ENCODE data around the gene TBATA. TPM values are rescaled to one million over a fixed set of nuclear protein-coding genes. Genes with fewer than 3 reads are reported as not detected.
A peak's percentile ranks its signal among the peaks of the same experiment; 100 is the strongest.

TBATA gene
- total RNA-seq, 1 experiment from 2014 or later: not detected

DNA sequence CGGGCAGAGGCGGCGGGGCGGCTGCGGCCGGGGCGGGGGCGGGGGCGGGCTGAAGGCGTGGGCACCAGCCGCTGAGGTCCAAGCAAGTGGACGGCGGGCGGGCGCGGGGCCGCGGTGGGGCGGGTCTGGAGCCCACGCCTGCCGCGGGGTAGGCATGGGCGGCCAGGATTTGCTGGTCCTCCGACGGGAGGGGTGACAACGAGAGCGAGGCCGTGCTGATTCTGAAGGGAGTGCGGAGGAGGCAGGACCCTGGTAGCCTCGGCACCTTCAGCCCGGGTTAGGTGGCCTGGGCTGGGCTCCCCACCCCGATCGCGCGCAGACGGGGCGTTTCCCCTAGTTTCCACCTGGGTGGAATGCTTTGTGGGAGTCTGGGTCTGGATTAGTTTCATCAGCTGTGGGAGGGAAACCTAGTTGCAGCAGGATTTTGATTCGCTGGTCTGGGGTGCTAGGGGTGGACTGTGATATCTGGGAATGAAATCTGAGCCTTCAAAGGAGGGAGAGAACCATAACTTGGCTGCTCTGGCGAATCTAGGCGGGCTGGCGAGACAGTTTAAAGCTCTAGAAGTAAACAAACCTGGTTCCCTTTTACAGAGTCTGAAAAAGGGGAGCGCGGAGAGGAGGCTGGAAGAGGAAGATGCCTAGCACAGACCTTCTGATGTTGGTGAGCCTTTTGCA lies 31.2 kb upstream of the TBATA start:
- intact Hi-C loops (cut with micrococcal nuclease): loop anchor here (1.0 to 2.0 kb wide), 5 partner anchors 11 to 64 kb away; no protein-coding TSS in a partner anchor
- peak overlapping the region; percentile 91 for H3K4me2 ChIP-seq (ENCODE audit: low read length)
- H3K9ac ChIP-seq (ENCODE audit: low read length): peak overlapping the region; percentile 87
- peaks cover 28% of the 10 kb centered on the region for H3K4me1 ChIP-seq (ENCODE audit: insufficient read depth, low read length)
- CTCF ChIA-PET: interaction anchor here (0.6 to 1.6 kb wide), 9 partner anchors 9 to 257 kb away, joined by 3 to 17 read pairs (median 4); no protein-coding TSS in a partner anchor
- no peaks in the 10 kb centered on the region for H3F3A ChIP-seq (ENCODE audit: low read length, unreplicated experiment)
- peak; percentile 85 for ATAC-seq
- H3K36me3 ChIP-seq (ENCODE audit: low read depth, low read length): peaks cover 23% of the 10 kb centered on the region
- H3K9me2 ChIP-seq (replicated peaks; ENCODE audit: low read length): no peaks in the 10 kb centered on the region
- H4K20me1 ChIP-seq (ENCODE audit: low read length): no peaks in the 10 kb centered on the region
- TF ChIP-seq, protein P1, sequence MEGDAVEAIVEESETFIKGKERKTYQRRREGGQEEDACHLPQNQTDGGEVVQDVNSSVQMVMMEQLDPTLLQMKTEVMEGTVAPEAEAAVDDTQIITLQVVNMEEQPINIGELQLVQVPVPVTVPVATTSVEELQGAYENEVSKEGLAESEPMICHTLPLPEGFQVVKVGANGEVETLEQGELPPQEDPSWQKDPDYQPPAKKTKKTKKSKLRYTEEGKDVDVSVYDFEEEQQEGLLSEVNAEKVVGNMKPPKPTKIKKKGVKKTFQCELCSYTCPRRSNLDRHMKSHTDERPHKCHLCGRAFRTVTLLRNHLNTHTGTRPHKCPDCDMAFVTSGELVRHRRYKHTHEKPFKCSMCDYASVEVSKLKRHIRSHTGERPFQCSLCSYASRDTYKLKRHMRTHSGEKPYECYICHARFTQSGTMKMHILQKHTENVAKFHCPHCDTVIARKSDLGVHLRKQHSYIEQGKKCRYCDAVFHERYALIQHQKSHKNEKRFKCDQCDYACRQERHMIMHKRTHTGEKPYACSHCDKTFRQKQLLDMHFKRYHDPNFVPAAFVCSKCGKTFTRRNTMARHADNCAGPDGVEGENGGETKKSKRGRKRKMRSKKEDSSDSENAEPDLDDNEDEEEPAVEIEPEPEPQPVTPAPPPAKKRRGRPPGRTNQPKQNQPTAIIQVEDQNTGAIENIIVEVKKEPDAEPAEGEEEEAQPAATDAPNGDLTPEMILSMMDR (conservative IDR thresholded peaks at IDR 0.05; ENCODE audit: low read depth, low read length): no peak
- TF ChIP-seq EZH2phosphoT487 (IDR thresholded peaks at IDR 0.05; ENCODE audit: borderline replicate concordance, low read length): no peak
- no peak for TF ChIP-seq EZH2 (IDR thresholded peaks at IDR 0.05; ENCODE audit: low read length, unreplicated experiment)
- peak overlapping the region; percentile 82 for H3K27ac ChIP-seq (ENCODE audit: low read length)
- DNase-seq: peak; percentile 99
- peak overlapping the region; percentile 89 for H3K4me3 ChIP-seq (ENCODE audit: low read length)
- no peaks in the 10 kb centered on the region for H3K9me3 ChIP-seq (ENCODE audit: low read length)
- BruUV-seq (replicated peaks): no TSS peak
- POLR2A ChIA-PET (ENCODE audit: unreplicated experiment): interaction anchor here (0.6 to 0.7 kb wide), 3 partner anchors 9 to 70 kb away, joined by 3 to 4 read pairs (median 4); no protein-coding TSS in a partner anchor
- H3K79me2 ChIP-seq (ENCODE audit: low read length): peaks cover 41% of the 10 kb centered on the region
- H2AFZ ChIP-seq (ENCODE audit: low read length): peak overlapping the region; percentile 89
- H3K27me3 ChIP-seq (ENCODE audit: low read length): no peaks in the 10 kb centered on the region

DNA sequence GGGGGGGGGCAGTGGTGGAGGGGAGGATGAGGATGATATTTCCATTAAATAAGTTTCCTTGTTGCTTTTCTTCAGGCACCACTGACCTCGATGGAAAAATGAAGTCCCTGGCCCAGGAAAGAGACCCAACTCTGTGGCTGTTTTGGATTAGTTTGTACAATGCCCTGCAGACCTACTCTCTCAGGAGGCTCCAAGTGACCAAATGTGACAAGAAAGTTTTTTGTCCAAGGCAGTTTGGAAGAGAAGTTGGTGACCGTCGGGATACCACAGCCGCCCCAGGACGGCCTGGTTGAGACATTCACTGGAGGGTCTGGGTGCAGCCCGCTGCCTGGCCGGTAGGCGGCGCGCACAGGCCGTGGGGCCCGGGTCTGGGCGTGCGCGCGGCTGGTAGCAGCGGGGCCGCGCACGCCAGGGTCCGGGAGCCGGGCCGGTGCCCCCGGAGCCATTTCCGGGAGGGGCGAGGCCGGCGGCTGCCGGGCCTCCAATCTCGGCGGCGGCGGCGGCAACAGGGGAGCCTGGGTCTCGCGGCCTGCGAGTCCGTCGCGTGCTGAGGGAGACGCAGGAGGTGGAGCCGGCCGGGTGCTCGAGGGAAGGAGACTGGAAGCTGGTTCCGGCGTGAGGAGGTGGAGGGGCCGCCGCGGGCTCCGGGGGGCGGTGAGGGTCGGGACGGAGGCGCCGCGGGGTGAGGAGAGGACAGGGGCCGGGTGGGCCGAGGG lies 30.5 kb upstream of the TBATA start, which contains the start of gene SGPL1:
Gene SGPL1, plus strand, starts transcription at position 445 of the 716 bp plus-strand sequence. CDS start 906 bp downstream, outside the sequence.
- Histone ChIP-seq H3K36me3 (ENCODE audit: low read depth, low read length) (peaks cover 23% of the 10 kb centered on the region), H4K20me1 (ENCODE audit: low read length) (no peaks in the 10 kb centered on the region), H3K9me2 (replicated peaks; ENCODE audit: low read length) (no peaks in the 10 kb centered on the region), H3K27ac (ENCODE audit: low read length) (peak within 1 kb of the TSS; percentile 82), H3K27me3 (ENCODE audit: low read length) (no peaks in the 10 kb centered on the region), H3K4me3 (ENCODE audit: low read length) (peak within 1 kb of the TSS; percentile 89), H3K4me2 (ENCODE audit: low read length) (peak within 1 kb of the TSS; percentile 91), H3K9ac (ENCODE audit: low read length) (peak within 1 kb of the TSS; percentile 87), H2AFZ (ENCODE audit: low read length) (peak within 1 kb of the TSS; percentile 89), H3K4me1 (ENCODE audit: insufficient read depth, low read length) (peaks cover 21% of the 10 kb centered on the region), H3F3A (ENCODE audit: low read length, unreplicated experiment) (no peaks in the 10 kb centered on the region), H3K9me3 (ENCODE audit: low read length) (no peaks in the 10 kb centered on the region), H3K79me2 (ENCODE audit: low read length) (peaks cover 38% of the 10 kb centered on the region)
- ATAC-seq (peak; percentile 63), DNase-seq (peak; percentile 98)
- no TSS peak for BruUV-seq (replicated peaks)
- no peak for TF ChIP-seq EZH2 (IDR thresholded peaks at IDR 0.05; ENCODE audit: low read length, unreplicated experiment)
- TF ChIP-seq, protein P1 (conservative IDR thresholded peaks at IDR 0.05; ENCODE audit: low read depth, low read length): peak; percentile 98
- intact Hi-C loops (cut with micrococcal nuclease): loop anchor here (1.0 to 2.0 kb wide), 7 partner anchors 12 to 265 kb away; no protein-coding TSS in a partner anchor
- POLR2A ChIA-PET (ENCODE audit: unreplicated experiment): no interaction called here
- CTCF ChIA-PET: interaction anchor here (0.6 to 1.4 kb wide), 5 partner anchors 11 to 257 kb away, joined by 3 to 6 read pairs (median 4); no protein-coding TSS in a partner anchor

Measured in PC-3 (cell line).